CD14-positive monocyte (primary cell): ENCODE data around the gene SDK1. TPM values are rescaled to one million over a fixed set of nuclear protein-coding genes. Genes with fewer than 3 reads are reported as not detected.

Source experiments
- DNase-seq, 3 donors: peaks; one replicate each; pipeline ENCODE4 v3.0.0-alpha.2; 2011 to 2022
- H2AFZ ChIP-seq: 2 replicates; pipeline ENCODE4 v1.6.0; 2012; ENCODE audit warnings: mild to moderate bottlenecking, low read depth, low read length, inconsistent platforms; ENCODE audit not compliant: insufficient read depth, poor library complexity, severe bottlenecking
- H3K27ac ChIP-seq, 2 donors: 1 replicate in 1 of 2; 2 replicates in 1 of 2; pipeline ENCODE4 v1.5.1; 2012 to 2013; ENCODE audit warnings: low read length in 2 of 2, control low read depth in 1 of 2, inconsistent platforms in 1 of 2, low read depth in 1 of 2, mild to moderate bottlenecking in 1 of 2
- H3K27me3 ChIP-seq, 2 donors: one replicate each; pipeline versions ENCODE4 v1.6.0 to v1.6.1; 2011 to 2013; ENCODE audit warnings: low read length in 2 of 2; ENCODE audit not compliant: control insufficient read depth in 2 of 2, insufficient read depth in 2 of 2
- H3K36me3 ChIP-seq, 2 donors: replicated peaks in 1 of 2; 1 replicate in 1 of 2; 2 replicates in 1 of 2; pipeline versions ENCODE4 v1.5.1 to v1.6.1; 2012 to 2013; ENCODE audit warnings: low read length in 2 of 2, control low read depth in 1 of 2, inconsistent platforms in 1 of 2, mild to moderate bottlenecking in 1 of 2; ENCODE audit not compliant: insufficient read depth in 2 of 2, control insufficient read depth in 1 of 2
- H3K4me1 ChIP-seq, 2 donors: 1 replicate in 1 of 2; 2 replicates in 1 of 2; pipeline versions ENCODE4 v1.5.1 to v1.6.1; 2012 to 2013; ENCODE audit warnings: low read length in 2 of 2, control low read depth in 1 of 2, inconsistent platforms in 1 of 2, mild to moderate bottlenecking in 1 of 2, moderate library complexity in 1 of 2; ENCODE audit not compliant: insufficient read depth in 2 of 2, control insufficient read depth in 1 of 2
- H3K4me2 ChIP-seq: replicated peaks from 2 replicates; pipeline ENCODE3; 2012; ENCODE audit warnings: low read length, moderate library complexity, mild to moderate bottlenecking; ENCODE audit not compliant: poor library complexity, severe bottlenecking; ENCODE audit errors: extremely low read depth
- H3K4me3 ChIP-seq, 3 experiments: fragments of 200-600 bp in 1 of 3; sonication (generic) in 1 of 3; replicated peaks in 1 of 3; 1 replicate in 2 of 3; 2 replicates in 1 of 3; pipeline ENCODE4 v1.5.1; 2011 to 2013; ENCODE audit warnings: low read length in 3 of 3, mild to moderate bottlenecking in 3 of 3, control low read depth in 2 of 3, low read depth in 2 of 3, inconsistent platforms in 1 of 3, moderate library complexity in 1 of 3
- H3K79me2 ChIP-seq: 2 replicates; pipeline ENCODE4 v1.6.0; 2012; ENCODE audit warnings: mild to moderate bottlenecking, control low read depth, inconsistent platforms, low read length, moderate library complexity; ENCODE audit not compliant: insufficient read depth
- H3K9ac ChIP-seq: 2 replicates; pipeline ENCODE4 v1.6.0; 2017; ENCODE audit warnings: low read length, mild to moderate bottlenecking; ENCODE audit not compliant: insufficient read depth, poor library complexity, severe bottlenecking
- H3K9me3 ChIP-seq, 2 donors: replicated peaks in 1 of 2; 1 replicate in 1 of 2; 2 replicates in 1 of 2; pipeline versions ENCODE4 v1.5.1 to v1.6.1; 2012 to 2013; ENCODE audit warnings: low read length in 2 of 2, control low read depth in 1 of 2; ENCODE audit not compliant: control insufficient read depth in 1 of 2, insufficient read depth in 1 of 2
- H4K20me1 ChIP-seq: 2 replicates; pipeline ENCODE4 v1.6.0; 2012; ENCODE audit warnings: mild to moderate bottlenecking, low read length, control low read depth, moderate library complexity; ENCODE audit not compliant: insufficient read depth
- H3K27ac Mint-ChIP-seq, 7 donors: one replicate each; pipeline ENCODE4 v1.8.0; 2020; ENCODE audit warnings: mild to moderate bottlenecking in 7 of 7, mixed read lengths in 7 of 7, moderate library complexity in 6 of 7, inconsistent platforms in 2 of 7
- H3K27me3 Mint-ChIP-seq, 3 donors: one replicate each; pipeline ENCODE4 v1.8.0; 2021 to 2022; ENCODE audit warnings: low read depth in 3 of 3, mild to moderate bottlenecking in 3 of 3, mixed read lengths in 3 of 3, moderate library complexity in 3 of 3, inconsistent platforms in 1 of 3
- H3K36me3 Mint-ChIP-seq, 2 donors: one replicate each; pipeline ENCODE4 v1.8.0; 2020; ENCODE audit warnings: mixed read lengths in 2 of 2, inconsistent platforms in 1 of 2, mild to moderate bottlenecking in 1 of 2
- H3K4me1 Mint-ChIP-seq: one replicate; pipeline ENCODE4 v1.8.0; 2020; ENCODE audit warnings: mild to moderate bottlenecking, mixed read lengths
- H3K4me3 Mint-ChIP-seq, 2 donors: one replicate each; pipeline ENCODE4 v1.8.0; 2020; ENCODE audit warnings: mild to moderate bottlenecking in 2 of 2, mixed read lengths in 2 of 2, moderate library complexity in 1 of 2
- H3K9me3 Mint-ChIP-seq, 7 donors: one replicate each; pipeline ENCODE4 v1.8.0; 2020 to 2022; ENCODE audit warnings: mixed read lengths in 7 of 7, mild to moderate bottlenecking in 6 of 7, moderate library complexity in 6 of 7, inconsistent platforms in 2 of 7
- CTCF ChIP-seq: fragments of 200-600 bp; IDR thresholded peaks from one replicate; pipeline ENCODE4 v1.8.0; 2022; ENCODE audit warnings: antibody characterized with exemption, mild to moderate bottlenecking
- WGBS: methylation state at CpG from one replicate; pipeline ENCODE4 v1.1.5; 2013; ENCODE audit warnings: missing lambda C conversion rate; ENCODE audit not compliant: insufficient coverage; 5-methylcytosine and 5-hydroxymethylcytosine counted together
- intact Hi-C, 2 donors: fragments of 100-400 bp; cut with micrococcal nuclease; formaldehyde crosslinking; loops; one replicate each; pipeline versions ENCODE4 v1.15.0 to v1.15.1; 2023
- polyA plus RNA-seq, 3 donors: library from polyadenylated mRNA; depleted of rRNA in 1 of 3; unstranded in 2 of 3; stranded (reverse) in 1 of 3; fragments of 300-500 nt in 2 of 3; fragments of >200 nt in 1 of 3; fragmentation: Illumina TruSeq in 2 of 3; gene quantifications; 1 replicate in 2 of 3; 2 replicates in 1 of 3; pipeline ENCODE4 v1.2.3, GENCODE V29; 2012 to 2021

The SDK1 gene
- polyA plus RNA-seq, 3 donors = 0.01 TPM; not detected in 2

DNA sequence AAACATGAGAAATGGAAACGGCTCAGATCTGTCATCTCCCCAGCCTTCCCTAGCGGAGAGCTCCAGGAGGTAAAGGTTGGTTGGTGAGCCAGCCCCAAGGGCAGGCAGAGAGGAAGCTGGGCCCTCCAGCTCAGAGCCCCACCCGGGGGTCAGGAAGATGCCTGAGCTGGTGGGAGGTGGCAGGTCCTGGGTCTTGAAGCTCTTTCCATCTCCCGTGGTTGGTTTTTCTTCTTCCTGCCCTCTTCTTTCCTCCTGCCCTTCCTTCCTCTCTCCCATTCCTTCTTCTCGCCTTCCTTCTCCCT is 996.8 kb downstream of the SDK1 start:
- H3K27ac Mint-ChIP-seq = no peak overlapping the region
- H3K27me3 ChIP-seq = no peaks in the 10 kb centered on the region

DNA sequence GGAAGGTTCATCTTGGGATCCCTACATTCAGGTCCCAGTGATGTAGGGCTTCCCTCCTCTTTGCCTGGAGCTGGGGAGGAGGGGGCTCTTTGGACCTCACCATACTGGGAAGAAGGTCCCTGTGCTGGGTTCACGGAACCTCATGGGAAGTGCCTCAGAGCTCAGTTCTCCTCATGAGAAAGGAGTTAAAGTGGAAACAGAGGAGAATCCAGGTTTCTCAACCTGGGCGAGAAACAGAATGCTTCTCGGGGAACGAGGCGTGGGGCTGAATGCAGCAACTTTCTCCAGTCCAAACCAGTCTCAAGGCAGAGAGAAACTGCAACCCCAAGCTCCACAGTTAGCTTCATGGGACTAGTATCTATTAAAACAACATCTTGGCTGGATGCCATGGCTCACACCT is 998.4 kb downstream of the SDK1 start:
- 96% methylated on average over 5 of the region's 5 CpGs for WGBS
- Mint-ChIP-seq H3K36me3 (no peaks in the 10 kb centered on the region), H3K4me3 (no peak overlapping the region), H3K27me3 (peaks cover 0 to 3% (median 2%) of the 10 kb centered on the region in 3 donors), H3K4me1 (no peaks in the 10 kb centered on the region), H3K27ac (no peak overlapping the region), H3K9me3 (peaks cover 19 to 49% (median 34%) of the 10 kb centered on the region in 7 donors)
- H3K9ac ChIP-seq = no peak overlapping the region
- no peaks in the 10 kb centered on the region for H3K27me3 ChIP-seq
- no peaks in the 10 kb centered on the region for H3K4me1 ChIP-seq
- no peaks in the 10 kb centered on the region for H4K20me1 ChIP-seq
- H3K27ac ChIP-seq = no peak overlapping the region
- H3K79me2 ChIP-seq = no peaks in the 10 kb centered on the region
- intact Hi-C loops = no loop called here
- no peak for TF ChIP-seq CTCF
- DNase-seq = no peak
- H2AFZ ChIP-seq = no peak overlapping the region
- no peak overlapping the region for H3K4me3 ChIP-seq
- no peak overlapping the region for H3K4me2 ChIP-seq
- peaks cover 20 to 24% of the 10 kb centered on the region in 2 donors for H3K9me3 ChIP-seq
- no peaks in the 10 kb centered on the region for H3K36me3 ChIP-seq

More for the DNA sequence above, 996.8 kb downstream of the SDK1 start:
- Histone ChIP-seq H3K4me2 (no peak overlapping the region), H4K20me1 (no peaks in the 10 kb centered on the region), H3K27ac (no peak overlapping the region), H3K4me3 (no peak overlapping the region), H3K4me1 (no peaks in the 10 kb centered on the region), H3K79me2 (no peaks in the 10 kb centered on the region), H3K36me3 (no peaks in the 10 kb centered on the region), H2AFZ (no peak overlapping the region), H3K9ac (no peak overlapping the region), H3K9me3 (peaks cover 25 to 26% of the 10 kb centered on the region in 2 donors)
- H3K9me3 Mint-ChIP-seq = peaks cover 24 to 56% (median 39%) of the 10 kb centered on the region in 7 donors
- TF ChIP-seq CTCF = no peak
- H3K36me3 Mint-ChIP-seq = no peaks in the 10 kb centered on the region
- 72% methylated on average over 3 of the region's 5 CpGs for WGBS
- intact Hi-C loops = no loop called here
- no peaks in the 10 kb centered on the region for H3K4me1 Mint-ChIP-seq
- DNase-seq = no peak
- no peak overlapping the region for H3K4me3 Mint-ChIP-seq
- no peaks in the 10 kb centered on the region for H3K27me3 Mint-ChIP-seq
